C1 segment of cervical spinal cord (tissue), 14 donors: ENCODE data around the gene GRN.
A peak's percentile ranks its signal among the peaks of the same experiment; 100 is the strongest.
"Not testable (repeated sequence)": the region's sequence is repeated elsewhere in the genome, so short reads cannot be mapped to it uniquely, and the experiment has no call there.

Source experiments
- DNase-seq, 14 donors: peaks; one replicate each; lab custom pipeline; 2025; lab: John Stamatoyannopoulos, UW

The GRN gene

GRCh38 chr17:44360826-44361225 is 15.7 kb downstream of the GRN start:
- DNase-seq: peak in 1 of 14 donors; percentile 51

GRCh38 chr17:44361292-44362260 is 16.5 kb downstream of the GRN start:
- no peak for DNase-seq

GRCh38 chr17:44362459-44362948 is 17.4 kb downstream of the GRN start:
- DNase-seq: no peak

- peak in 1 of 14 donors; percentile 31 for DNase-seq
These were observed 18.0 kb downstream of the GRN start for GRCh38 chr17:44362949-44363612.

GRCh38 chr17:44363613-44364159 is 18.6 kb downstream of the GRN start, which contains the start of gene FAM171A2:
FAM171A2 (minus strand) TSS chr17:44363853; CDS start chr17:44363714, 139 bp downstream.
- peak in 7 of 14 donors; percentile 14 to 53 (median 39) for DNase-seq

GRCh38 chr17:44365051-44365450 is 19.9 kb downstream of the GRN start:
- DNase-seq: not testable (repeated sequence)

- peak in 1 of 14 donors; percentile 83 for DNase-seq
These were observed 22.3 kb downstream of the GRN start for GRCh38 chr17:44367231-44367979.

- not testable (repeated sequence) for DNase-seq
These were observed 23.5 kb downstream of the GRN start for GRCh38 chr17:44368391-44369243.

GRCh38 chr17:44369414-44370023 is 24.4 kb downstream of the GRN start:
- DNase-seq: not testable (repeated sequence)

- no peak for DNase-seq
These were observed 26.9 kb downstream of the GRN start for GRCh38 chr17:44372036-44372435.

GRCh38 chr17:44374306-44375195 is 29.4 kb downstream of the GRN start:
- DNase-seq: no peak

- DNase-seq: no peak
These were observed 30.3 kb downstream of the GRN start for GRCh38 chr17:44375196-44376017.

- peak in 4 of 14 donors; percentile 11 to 35 (median 23) for DNase-seq
These were observed 31.0 kb downstream of the GRN start for GRCh38 chr17:44376124-44376523.

GRCh38 chr17:44376779-44377178 is 31.7 kb downstream of the GRN start:
- DNase-seq: no peak

GRCh38 chr17:44378171-44378705 is 33.1 kb downstream of the GRN start:
- DNase-seq: no peak

GRCh38 chr17:44379887-44380286 is 34.8 kb downstream of the GRN start:
- DNase-seq: no peak

GRCh38 chr17:44380767-44381166 is 35.7 kb downstream of the GRN start:
- no peak for DNase-seq
